Measurements from ENCODE around the gene IL33.
"Not testable (repeated sequence)": the region's sequence is repeated elsewhere in the genome, so short reads cannot be mapped to it uniquely, and the experiment has no call there.

IL33 gene

GRCh38 chr9:6215562-6215961 is at the start of gene IL33:
Gene IL33 (plus strand): TSS chr9:6215807. CDS start chr9:6241695, 25,888 bp downstream.
- no peak for DNase-seq

- no peak for DNase-seq
These were observed 43.9 kb upstream of the IL33 start for GRCh38 chr9:6171667-6172066.

- DNase-seq = no peak
These were observed 41.7 kb upstream of the IL33 start for GRCh38 chr9:6173914-6174313.

- not testable (repeated sequence) for DNase-seq
These were observed 32.9 kb upstream of the IL33 start for GRCh38 chr9:6182549-6183226.

GRCh38 chr9:6183227-6183551 is 32.4 kb upstream of the IL33 start:
- no peak for DNase-seq

- DNase-seq = no peak
These were observed 32.0 kb upstream of the IL33 start for GRCh38 chr9:6183627-6184026.

- no peak for DNase-seq
These were observed 30.6 kb upstream of the IL33 start for GRCh38 chr9:6184749-6185645.

- no peak for DNase-seq
These were observed 28.9 kb upstream of the IL33 start for GRCh38 chr9:6186691-6187090.

GRCh38 chr9:6187272-6187671 is 28.3 kb upstream of the IL33 start:
- no peak for DNase-seq

GRCh38 chr9:6188466-6188865 is 27.1 kb upstream of the IL33 start:
- DNase-seq = no peak

- DNase-seq = no peak
These were observed 26.7 kb upstream of the IL33 start for GRCh38 chr9:6188906-6189305.

- no peak for DNase-seq
These were observed 20.7 kb upstream of the IL33 start for GRCh38 chr9:6194934-6195333.

GRCh38 chr9:6195714-6196360 is 19.8 kb upstream of the IL33 start:
- DNase-seq = no peak

- DNase-seq = no peak
These were observed 18.3 kb upstream of the IL33 start for GRCh38 chr9:6197330-6197729.

GRCh38 chr9:6198251-6198650 is 17.4 kb upstream of the IL33 start:
- DNase-seq = no peak

- no peak for DNase-seq
These were observed 16.0 kb upstream of the IL33 start for GRCh38 chr9:6199596-6199995.

GRCh38 chr9:6200761-6201160 is 14.8 kb upstream of the IL33 start:
- DNase-seq = no peak

GRCh38 chr9:6209966-6210365 is 5.6 kb upstream of the IL33 start:
- no peak for DNase-seq

GRCh38 chr9:6212722-6213375 is 2.8 kb upstream of the IL33 start:
- DNase-seq = no peak

GRCh38 chr9:6214434-6214833 is 1.2 kb upstream of the IL33 start:
- no peak for DNase-seq

GRCh38 chr9:6214903-6215302 is 704 bp upstream of the IL33 start:
- no peak for DNase-seq

- DNase-seq = no peak
These were observed 395 bp downstream of the IL33 start for GRCh38 chr9:6216002-6216401.

GRCh38 chr9:6216951-6217350 is 1.3 kb downstream of the IL33 start:
- DNase-seq = no peak

Data from NCI-H2029 (cell line).